Measurements from ENCODE around the gene ATP2B3. TPM values are rescaled to one million over a fixed set of nuclear protein-coding genes. Genes with fewer than 3 reads are reported as not detected.

The ATP2B3 gene
- total and polyA plus RNA-seq, 2 of the 4 experiments (the other 2 are of a cell fraction): under 0.01 to 0.03 TPM

GRCh38 chrX:153583433-153583832 is 66.0 kb downstream of the ATP2B3 start:
- DNase-seq (no peak), ATAC-seq (ENCODE audit: low read depth) (no peak)
- no peak overlapping the region for H4K91ac ChIP-seq (ENCODE audit: insufficient read depth, low read depth, low read length)
- BruUV-seq (replicated peaks): no TSS peak
- no peak overlapping the region for H2BK5ac ChIP-seq (ENCODE audit: low read depth, low read length, poor library complexity, severe bottlenecking)
- no peak overlapping the region for H3K23ac ChIP-seq (ENCODE audit: low read depth, low read length)
- no peaks in the 10 kb centered on the region for H3K79me1 ChIP-seq (ENCODE audit: low read depth in 1 of 2, low read length in 2 of 2)
- H3K9me1 ChIP-seq (ENCODE audit: insufficient read depth, low read length): no peaks in the 10 kb centered on the region
- intact Hi-C loops (cut with micrococcal nuclease): no loop called here
- no peak overlapping the region for H2BK20ac ChIP-seq (ENCODE audit: low read depth, low read length)
- no peak overlapping the region for H3K27ac ChIP-seq (ENCODE audit: insufficient read depth, low read length)
- no peaks in the 10 kb centered on the region for H4K20me1 ChIP-seq (ENCODE audit: insufficient read depth, low read length)
- H3K27me3 ChIP-seq (ENCODE audit: control insufficient read depth, insufficient read depth, low read length): no peaks in the 10 kb centered on the region; the same call in 1 of the 2 replicates
- H3K18ac ChIP-seq (ENCODE audit: low read depth, low read length): no peak overlapping the region
- no peak overlapping the region for H3K4me2 ChIP-seq (ENCODE audit: low read depth, low read length)
- H3K9ac ChIP-seq (ENCODE audit: low read depth, low read length): no peak overlapping the region
- no peak overlapping the region for H4K8ac ChIP-seq (ENCODE audit: low read depth in 2 of 2, low read length in 2 of 2)
- H2BK15ac ChIP-seq (ENCODE audit: low read depth, low read length): no peak overlapping the region
- no peak overlapping the region for H2BK120ac ChIP-seq (ENCODE audit: low read depth, low read length)
- no peak overlapping the region for H3K4ac ChIP-seq (ENCODE audit: low read depth, low read length)
- no peak for TF ChIP-seq MAFK (IDR thresholded peaks at IDR 0.05; ENCODE audit: low read depth, low read length)
- TF ChIP-seq SMC3 (IDR thresholded peaks at IDR 0.05; ENCODE audit: low read depth, low read length): no peak
- TF ChIP-seq FOS (IDR thresholded peaks at IDR 0.05; ENCODE audit: low read depth, low read length): no peak
- TF ChIP-seq, protein P1, sequence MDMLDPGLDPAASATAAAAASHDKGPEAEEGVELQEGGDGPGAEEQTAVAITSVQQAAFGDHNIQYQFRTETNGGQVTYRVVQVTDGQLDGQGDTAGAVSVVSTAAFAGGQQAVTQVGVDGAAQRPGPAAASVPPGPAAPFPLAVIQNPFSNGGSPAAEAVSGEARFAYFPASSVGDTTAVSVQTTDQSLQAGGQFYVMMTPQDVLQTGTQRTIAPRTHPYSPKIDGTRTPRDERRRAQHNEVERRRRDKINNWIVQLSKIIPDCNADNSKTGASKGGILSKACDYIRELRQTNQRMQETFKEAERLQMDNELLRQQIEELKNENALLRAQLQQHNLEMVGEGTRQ (IDR thresholded peaks at IDR 0.05; ENCODE audit: low read depth, low read length): no peak
- TF ChIP-seq, protein P2, sequence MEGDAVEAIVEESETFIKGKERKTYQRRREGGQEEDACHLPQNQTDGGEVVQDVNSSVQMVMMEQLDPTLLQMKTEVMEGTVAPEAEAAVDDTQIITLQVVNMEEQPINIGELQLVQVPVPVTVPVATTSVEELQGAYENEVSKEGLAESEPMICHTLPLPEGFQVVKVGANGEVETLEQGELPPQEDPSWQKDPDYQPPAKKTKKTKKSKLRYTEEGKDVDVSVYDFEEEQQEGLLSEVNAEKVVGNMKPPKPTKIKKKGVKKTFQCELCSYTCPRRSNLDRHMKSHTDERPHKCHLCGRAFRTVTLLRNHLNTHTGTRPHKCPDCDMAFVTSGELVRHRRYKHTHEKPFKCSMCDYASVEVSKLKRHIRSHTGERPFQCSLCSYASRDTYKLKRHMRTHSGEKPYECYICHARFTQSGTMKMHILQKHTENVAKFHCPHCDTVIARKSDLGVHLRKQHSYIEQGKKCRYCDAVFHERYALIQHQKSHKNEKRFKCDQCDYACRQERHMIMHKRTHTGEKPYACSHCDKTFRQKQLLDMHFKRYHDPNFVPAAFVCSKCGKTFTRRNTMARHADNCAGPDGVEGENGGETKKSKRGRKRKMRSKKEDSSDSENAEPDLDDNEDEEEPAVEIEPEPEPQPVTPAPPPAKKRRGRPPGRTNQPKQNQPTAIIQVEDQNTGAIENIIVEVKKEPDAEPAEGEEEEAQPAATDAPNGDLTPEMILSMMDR (conservative IDR thresholded peaks at IDR 0.05; ENCODE audit: low read depth, low read length): no peak
- no peak for TF ChIP-seq NFE2L2 (IDR thresholded peaks at IDR 0.05; ENCODE audit: low read depth, low read length)
- no peak for TF ChIP-seq RAD21 (IDR thresholded peaks at IDR 0.05; ENCODE audit: low read length)
- no peak for TF ChIP-seq ELK1 (IDR thresholded peaks at IDR 0.05; ENCODE audit: borderline replicate concordance, low read depth, low read length)
- no peak for TF ChIP-seq BHLHE40 (IDR thresholded peaks at IDR 0.05; ENCODE audit: low read depth, low read length)
- no peak for TF ChIP-seq POLR2A (IDR thresholded peaks at IDR 0.05; ENCODE audit: low read depth, low read length)
- TF ChIP-seq MXI1 (IDR thresholded peaks at IDR 0.05; ENCODE audit: borderline replicate concordance, low read depth, low read length): no peak
- TF ChIP-seq RFX5 (IDR thresholded peaks at IDR 0.05; ENCODE audit: low read depth, low read length): no peak
- no peak for TF ChIP-seq RCOR1 (IDR thresholded peaks at IDR 0.05; ENCODE audit: insufficient replicate concordance, low read length)
- no peak for TF ChIP-seq CEBPB (IDR thresholded peaks at IDR 0.05; ENCODE audit: low read depth, low read length)
- TF ChIP-seq CHD1 (IDR thresholded peaks at IDR 0.05; ENCODE audit: low read depth, low read length): no peak
- dilution Hi-C loops (cut with HindIII; ENCODE audit: low sequenced_read_pairs, unreplicated experiment): no loop called here
- POLR2A ChIA-PET (ENCODE audit: unreplicated experiment): no interaction called here
- CTCF ChIA-PET: no interaction called here
- no peak overlapping the region for H3K4me3 ChIP-seq (ENCODE audit: insufficient read depth, low read depth, low read length)
- H2AFZ ChIP-seq (replicated peaks; ENCODE audit: low read length, poor library complexity): no peak overlapping the region
- in situ Hi-C loops (cut with MboI; ENCODE audit: low sequenced_read_pairs): no loop called here
- H3K14ac ChIP-seq (replicated peaks; ENCODE audit: low read depth, low read length): no peak overlapping the region
- no peak overlapping the region for H2AK9ac ChIP-seq (replicated peaks; ENCODE audit: low read depth, low read length, poor library complexity)
- no CpG with 5 or more reads among the region's 2 CpGs for WGBS, 2 experiments (ENCODE audit: extremely low coverage in 2 of 2, insufficient read length in 1 of 2)
- no peak overlapping the region for H4K5ac ChIP-seq (ENCODE audit: low read depth, low read length)
- H3K56ac ChIP-seq (ENCODE audit: extremely low read depth, insufficient read depth, low read length): no peak overlapping the region
- no peak overlapping the region for H2AK5ac ChIP-seq (ENCODE audit: low read depth, low read length)
- no peaks in the 10 kb centered on the region for H3K9me3 ChIP-seq (ENCODE audit: control insufficient read depth, insufficient read depth, low read length)
- peaks cover 8% of the 10 kb centered on the region for H3K36me3 ChIP-seq (ENCODE audit: control insufficient read depth, insufficient read depth, low read length)
- H3K4me1 ChIP-seq (ENCODE audit: control insufficient read depth, insufficient read depth, low read length): no peaks in the 10 kb centered on the region
